MCF 10A (cell line): ENCODE results near the gene ERC2. TPM values are rescaled to one million over a fixed set of nuclear protein-coding genes. Genes with fewer than 3 reads are reported as not detected.

Source experiments
- BruUV-seq: library from RNA; stranded (reverse); fragments of 400-500 nt; replicated peaks from 2 replicates; lab custom pipeline; 2021; lab: Mats Ljungman, UMichigan
- CTCF ChIA-PET: fragments of 300-600 bp; sonication (Branson Sonifier 250); formaldehyde crosslinking; extraction: SDS; loops from one replicate; lab custom pipeline; 2021; ENCODE audit warnings: antibody characterized with exemption, inconsistent platforms; lab: Yijun Ruan, JAX
- POLR2A ChIA-PET: fragments of 300-600, 350-650 bp; sonication (Branson Sonifier 250); formaldehyde crosslinking; extraction: SDS; loops from one replicate; lab custom pipeline; 2020; ENCODE audit warnings: antibody characterized with exemption, inconsistent platforms; lab: Yijun Ruan, JAX
- DNase-seq: peaks from one replicate; pipeline ENCODE4 v3.0.0-alpha.2; 2018; ENCODE audit not compliant: unreplicated experiment
- H3K27ac Mint-ChIP-seq: one replicate; pipeline ENCODE4 v1.8.0; 2022; ENCODE audit warnings: mild to moderate bottlenecking, low read depth, mixed read lengths; ENCODE audit not compliant: unreplicated experiment
- H3K27me3 Mint-ChIP-seq: one replicate; pipeline ENCODE4 v1.8.0; 2022; ENCODE audit warnings: mixed read lengths; ENCODE audit not compliant: insufficient read depth, unreplicated experiment
- H3K36me3 Mint-ChIP-seq: one replicate; pipeline ENCODE4 v1.8.0; 2022; ENCODE audit warnings: mild to moderate bottlenecking, moderate library complexity, mixed read lengths; ENCODE audit not compliant: insufficient read depth, unreplicated experiment
- H3K4me1 Mint-ChIP-seq: one replicate; pipeline ENCODE4 v1.8.0; 2022; ENCODE audit warnings: mixed read lengths; ENCODE audit not compliant: insufficient read depth, unreplicated experiment
- H3K4me3 Mint-ChIP-seq: one replicate; pipeline ENCODE4 v1.8.0; 2022; ENCODE audit warnings: mild to moderate bottlenecking, moderate library complexity, mixed read lengths; ENCODE audit not compliant: unreplicated experiment
- H3K9me3 Mint-ChIP-seq: one replicate; pipeline ENCODE4 v1.8.0; 2022; ENCODE audit warnings: mixed read lengths; ENCODE audit not compliant: unreplicated experiment
- CTCF ChIP-seq: fragments of 200-600 bp; IDR thresholded peaks from one replicate; pipeline ENCODE4 v1.8.0; 2022; ENCODE audit warnings: antibody characterized with exemption, mild to moderate bottlenecking; ENCODE audit not compliant: unreplicated experiment
- intact Hi-C: fragments of 100-400 bp; cut with micrococcal nuclease; formaldehyde crosslinking; loops from 2 replicates; pipeline ENCODE4 v1.14.1; 2022
- total RNA-seq: library from RNA; stranded (reverse); gene quantifications from 2 replicates; pipeline ENCODE4 v1.2.3, GENCODE V29; 2022

The ERC2 gene
- total RNA-seq, 1 experiment from 2014 or later: 0.42 TPM

- peaks cover 17% of the 10 kb centered on the region for H3K4me1 Mint-ChIP-seq
- peak overlapping the region; percentile 79 for H3K27ac Mint-ChIP-seq
These were observed 984.0 kb downstream of the ERC2 start for GRCh38 chr3:55484191-55484689.

GRCh38 chr3:55483196-55484095, 984.8 kb downstream of the ERC2 start:
- Mint-ChIP-seq H3K9me3 (no peaks in the 10 kb centered on the region), H3K27me3 (no peaks in the 10 kb centered on the region), H3K4me1 (peaks cover 16% of the 10 kb centered on the region), H3K4me3 (peak overlapping the region; percentile 97), H3K36me3 (peaks cover 17% of the 10 kb centered on the region), H3K27ac (peak overlapping the region; percentile 79)
- no peak for DNase-seq
- intact Hi-C loops: loop anchor here (2.0 to 10.0 kb wide), 2 partner anchors 153 to 439 kb away; no protein-coding TSS in a partner anchor
- ChIA-PET CTCF (interaction anchor here (0.5 to 1.0 kb wide), 5 partner anchors 263 to 758 kb away, joined by 3 to 4 read pairs (median 3); no protein-coding TSS in a partner anchor), POLR2A (no interaction called here)
- no TSS peak for BruUV-seq
- no peak for TF ChIP-seq CTCF

More at GRCh38 chr3:55484191-55484689, 984.0 kb downstream of the ERC2 start:
- POLR2A ChIA-PET: no interaction called here
- no peak for TF ChIP-seq CTCF
- Mint-ChIP-seq H3K9me3 (no peaks in the 10 kb centered on the region), H3K36me3 (peaks cover 12% of the 10 kb centered on the region), H3K4me3 (peak overlapping the region; percentile 97), H3K27me3 (no peaks in the 10 kb centered on the region)
- CTCF ChIA-PET: interaction anchor here (0.6 to 1.6 kb wide), 8 partner anchors 18 to 757 kb away, joined by 3 to 4 read pairs (median 3); no protein-coding TSS in a partner anchor
- BruUV-seq: no TSS peak
- no peak for DNase-seq
- intact Hi-C loops: loop anchor here (2.0 to 10.0 kb wide), 2 partner anchors 153 to 439 kb away; no protein-coding TSS in a partner anchor

- Mint-ChIP-seq H3K9me3 (no peaks in the 10 kb centered on the region), H3K27me3 (no peaks in the 10 kb centered on the region), H3K27ac (no peak overlapping the region), H3K36me3 (peaks cover 25% of the 10 kb centered on the region), H3K4me3 (no peak overlapping the region), H3K4me1 (peaks cover 16% of the 10 kb centered on the region)
- BruUV-seq: no TSS peak
- intact Hi-C loops: loop anchor here (10.0 kb wide), 1 partner anchor 438 kb away; no protein-coding TSS in a partner anchor
- DNase-seq: no peak
- POLR2A ChIA-PET: no interaction called here
- CTCF ChIA-PET: interaction anchor here (0.5 to 1.0 kb wide), 5 partner anchors 74 to 620 kb away, joined by 3 to 4 read pairs (median 3); no protein-coding TSS in a partner anchor
- TF ChIP-seq CTCF: no peak
These were observed 985.6 kb downstream of the ERC2 start for GRCh38 chr3:55482496-55483195.
